Measurements from ENCODE around the gene RAD21L1. TPM values are rescaled to one million over a fixed set of nuclear protein-coding genes. Genes with fewer than 3 reads are reported as not detected.

RAD21L1 gene
- total RNA-seq, 1 experiment from 2014 or later = not detected

DNA sequence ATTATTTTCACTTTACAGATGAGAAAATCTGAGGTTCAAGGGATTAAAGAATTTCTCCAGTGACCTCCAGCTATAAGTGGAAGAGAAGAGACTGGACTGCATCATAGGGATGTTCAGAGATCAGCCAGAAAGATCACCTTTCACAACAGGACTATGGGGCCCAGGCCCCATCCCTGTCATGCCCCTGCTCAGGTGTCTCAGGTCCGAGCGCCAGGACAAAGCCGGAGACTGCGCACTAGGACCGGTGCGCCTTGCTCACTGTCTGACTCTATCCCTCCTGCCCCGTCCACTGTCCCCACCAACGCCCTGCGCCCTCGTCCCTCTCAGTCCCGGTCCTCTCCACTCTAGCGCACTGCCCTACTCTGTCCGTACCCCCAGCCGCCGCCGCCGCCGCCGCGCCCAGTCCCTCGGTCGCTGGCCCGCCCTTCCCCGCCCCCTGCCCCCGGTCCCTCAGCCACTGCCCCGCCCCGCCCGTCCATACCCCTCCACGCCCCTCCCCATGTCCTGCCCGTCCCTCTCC, 521 bp upstream of the RAD21L1 start:
- Histone ChIP-seq H2AFZ (ENCODE audit: low read length) (no peak overlapping the region), H3K4me2 (ENCODE audit: low read depth, low read length, poor library complexity, severe bottlenecking) (no peak overlapping the region), H4K20me1 (ENCODE audit: insufficient read depth, low read depth, low read length) (no peaks in the 10 kb centered on the region), H3K9ac (ENCODE audit: low read length) (no peak overlapping the region), H3K27me3 (ENCODE audit: low read length) (no peaks in the 10 kb centered on the region), H3K79me2 (ENCODE audit: low read length) (no peaks in the 10 kb centered on the region), H3K9me2 (replicated peaks; ENCODE audit: insufficient read depth, low read length) (no peaks in the 10 kb centered on the region), H3K36me3 (ENCODE audit: insufficient read depth, low read length) (no peaks in the 10 kb centered on the region), H3K27ac (ENCODE audit: low read length) (no peak overlapping the region), H3K4me1 (ENCODE audit: low read length) (no peaks in the 10 kb centered on the region), H3K9me3 (ENCODE audit: low read length) (no peaks in the 10 kb centered on the region), H3K4me3 (ENCODE audit: low read length) (no peak overlapping the region)
- no peak for DNase-seq

DNA sequence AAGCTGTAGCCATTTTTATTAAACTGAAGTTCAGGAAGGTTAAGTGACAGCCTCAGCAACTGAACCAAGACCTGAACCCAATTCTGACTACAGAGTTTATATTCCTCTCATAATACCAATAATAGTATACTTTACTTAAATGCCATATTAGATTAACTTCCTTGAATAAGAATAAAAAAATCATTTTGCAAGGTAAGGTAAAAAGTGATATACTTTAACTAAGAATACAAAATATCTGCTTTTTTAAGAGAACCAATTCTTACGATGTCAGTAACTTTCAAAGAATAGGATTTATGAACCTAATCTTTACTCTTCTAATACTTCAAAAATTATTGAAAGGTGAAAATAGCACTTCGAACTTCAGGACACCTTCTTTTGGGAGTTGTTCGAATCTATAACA, 3.7 kb downstream of the RAD21L1 start:
- H3K27me3 ChIP-seq (ENCODE audit: low read length) = no peaks in the 10 kb centered on the region
- H3K4me2 ChIP-seq (ENCODE audit: low read depth, low read length, poor library complexity, severe bottlenecking) = no peak overlapping the region
- H3K9me3 ChIP-seq (ENCODE audit: low read length) = no peaks in the 10 kb centered on the region
- H3K36me3 ChIP-seq (ENCODE audit: insufficient read depth, low read length) = no peaks in the 10 kb centered on the region
- no peak for DNase-seq
- H3K4me1 ChIP-seq (ENCODE audit: low read length) = no peaks in the 10 kb centered on the region
- H4K20me1 ChIP-seq (ENCODE audit: insufficient read depth, low read depth, low read length) = no peaks in the 10 kb centered on the region
- H3K9me2 ChIP-seq (replicated peaks; ENCODE audit: insufficient read depth, low read length) = no peaks in the 10 kb centered on the region
- H3K4me3 ChIP-seq (ENCODE audit: low read length) = no peak overlapping the region
- no peaks in the 10 kb centered on the region for H3K79me2 ChIP-seq (ENCODE audit: low read length)
- no peak overlapping the region for H2AFZ ChIP-seq (ENCODE audit: low read length)
- H3K9ac ChIP-seq (ENCODE audit: low read length) = no peak overlapping the region
- no peak overlapping the region for H3K27ac ChIP-seq (ENCODE audit: low read length)

DNA sequence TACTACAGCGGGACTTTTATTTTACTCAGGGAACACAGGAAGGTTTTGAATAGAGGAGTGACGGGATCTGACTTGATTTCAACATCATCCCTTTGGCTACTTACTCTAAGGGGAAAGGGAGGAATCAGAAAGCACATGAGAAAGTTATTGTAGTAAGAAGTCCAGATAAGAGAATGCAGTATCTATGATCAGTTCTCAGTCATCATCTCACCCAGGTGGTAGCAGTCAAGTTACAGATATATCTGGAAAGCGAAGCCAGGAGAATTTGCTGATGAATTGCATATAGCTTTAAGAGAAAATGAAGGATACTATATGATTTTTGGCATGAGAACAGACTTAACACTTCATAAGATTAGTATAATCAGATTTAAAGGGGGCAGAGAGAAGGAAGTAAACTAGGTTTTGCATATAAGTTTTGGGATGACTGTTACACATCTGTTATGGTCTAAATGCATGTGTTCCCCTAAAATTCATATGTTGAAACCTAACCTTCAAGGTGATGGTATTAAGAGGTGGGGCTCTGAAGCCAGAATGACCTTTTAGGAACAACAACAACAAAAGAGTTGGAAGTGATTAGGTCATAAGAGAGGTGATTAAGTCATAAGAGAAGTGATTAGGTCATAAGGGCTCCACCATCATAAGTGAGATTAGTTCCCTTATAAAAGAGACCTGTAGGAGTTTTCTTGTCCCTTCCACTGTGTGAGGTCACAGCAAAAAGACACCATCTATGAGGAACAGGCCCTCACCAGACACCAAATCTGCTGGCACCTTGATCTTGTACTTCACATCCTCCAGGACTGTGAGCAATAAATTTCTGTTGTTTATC, 6.7 kb downstream of the RAD21L1 start:
- Histone ChIP-seq H3K9ac (ENCODE audit: low read length) (no peak overlapping the region), H3K9me3 (ENCODE audit: low read length) (no peaks in the 10 kb centered on the region), H4K20me1 (ENCODE audit: insufficient read depth, low read depth, low read length) (no peaks in the 10 kb centered on the region), H3K36me3 (ENCODE audit: insufficient read depth, low read length) (no peaks in the 10 kb centered on the region), H3K4me2 (ENCODE audit: low read depth, low read length, poor library complexity, severe bottlenecking) (no peak overlapping the region), H3K27ac (ENCODE audit: low read length) (no peak overlapping the region), H3K27me3 (ENCODE audit: low read length) (no peaks in the 10 kb centered on the region), H2AFZ (ENCODE audit: low read length) (no peak overlapping the region), H3K4me1 (ENCODE audit: low read length) (no peaks in the 10 kb centered on the region), H3K4me3 (ENCODE audit: low read length) (no peak overlapping the region), H3K79me2 (ENCODE audit: low read length) (no peaks in the 10 kb centered on the region), H3K9me2 (replicated peaks; ENCODE audit: insufficient read depth, low read length) (no peaks in the 10 kb centered on the region)
- DNase-seq = no peak

DNA sequence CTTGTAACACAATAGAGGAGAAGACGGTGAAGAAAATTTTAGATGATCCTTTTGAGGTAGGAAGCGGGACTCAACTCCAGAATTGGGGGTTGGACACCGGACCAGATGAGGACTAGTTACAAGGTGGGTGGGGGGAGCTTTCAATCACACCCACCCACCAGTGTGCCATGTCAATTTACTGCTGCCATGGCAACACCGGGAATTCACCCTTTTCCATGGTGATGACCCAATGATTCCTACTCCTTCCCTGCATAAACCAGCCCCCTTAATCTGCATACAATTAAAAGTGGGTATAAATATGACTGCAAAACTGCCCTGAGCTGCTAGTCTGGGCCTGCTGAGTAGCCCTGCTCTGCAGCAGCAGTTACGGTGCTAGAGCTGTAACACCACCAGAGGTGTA, 14.7 kb downstream of the RAD21L1 start:
- 0 out of 2 replicates have a peak, but pooled peaks cover 2% of the 10 kb centered on the region for H3K27me3 ChIP-seq (ENCODE audit: low read length)
- no peak for DNase-seq
- no peak overlapping the region for H3K4me3 ChIP-seq (ENCODE audit: low read length)
- no peaks in the 10 kb centered on the region for H3K79me2 ChIP-seq (ENCODE audit: low read length)
- H2AFZ ChIP-seq (ENCODE audit: low read length) = no peak overlapping the region
- H3K9me2 ChIP-seq (replicated peaks; ENCODE audit: insufficient read depth, low read length) = no peaks in the 10 kb centered on the region
- H3K36me3 ChIP-seq (ENCODE audit: insufficient read depth, low read length) = no peaks in the 10 kb centered on the region
- H3K4me2 ChIP-seq (ENCODE audit: low read depth, low read length, poor library complexity, severe bottlenecking) = no peak overlapping the region
- no peak overlapping the region for H3K9ac ChIP-seq (ENCODE audit: low read length)
- H3K4me1 ChIP-seq (ENCODE audit: low read length) = no peaks in the 10 kb centered on the region
- H3K9me3 ChIP-seq (ENCODE audit: low read length) = no peaks in the 10 kb centered on the region
- no peak overlapping the region for H3K27ac ChIP-seq (ENCODE audit: low read length)
- no peaks in the 10 kb centered on the region for H4K20me1 ChIP-seq (ENCODE audit: insufficient read depth, low read depth, low read length)

DNA sequence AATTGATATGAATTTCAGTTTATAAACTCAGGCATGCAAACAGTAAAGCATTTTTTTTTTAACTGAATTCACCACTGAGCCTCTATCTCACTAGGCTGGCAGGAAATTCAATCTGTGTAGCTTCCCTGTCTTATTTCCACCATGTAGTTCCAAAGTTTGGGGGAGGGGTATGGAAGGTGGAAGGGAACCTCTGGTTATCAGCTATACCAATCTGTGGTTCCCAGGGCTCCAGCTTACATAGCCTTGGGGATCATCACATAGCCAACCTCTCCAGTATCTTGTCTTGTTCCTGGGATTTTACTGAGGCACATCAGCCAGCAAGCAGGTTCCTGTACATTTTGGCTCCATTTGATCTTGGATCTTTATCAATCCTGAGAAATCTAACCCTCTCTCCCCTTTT, 15.6 kb downstream of the RAD21L1 start:
- Histone ChIP-seq H3K4me1 (ENCODE audit: low read length) (no peaks in the 10 kb centered on the region), H3K36me3 (ENCODE audit: insufficient read depth, low read length) (no peaks in the 10 kb centered on the region), H3K9ac (ENCODE audit: low read length) (no peak overlapping the region), H2AFZ (ENCODE audit: low read length) (no peak overlapping the region), H3K4me2 (ENCODE audit: low read depth, low read length, poor library complexity, severe bottlenecking) (no peak overlapping the region), H3K79me2 (ENCODE audit: low read length) (no peaks in the 10 kb centered on the region), H3K27me3 (ENCODE audit: low read length) (0 out of 2 replicates have a peak, but pooled peaks cover 2% of the 10 kb centered on the region), H3K9me2 (replicated peaks; ENCODE audit: insufficient read depth, low read length) (no peaks in the 10 kb centered on the region), H3K27ac (ENCODE audit: low read length) (no peak overlapping the region), H3K9me3 (ENCODE audit: low read length) (no peaks in the 10 kb centered on the region), H3K4me3 (ENCODE audit: low read length) (no peak overlapping the region), H4K20me1 (ENCODE audit: insufficient read depth, low read depth, low read length) (no peaks in the 10 kb centered on the region)
- DNase-seq = no peak

DNA sequence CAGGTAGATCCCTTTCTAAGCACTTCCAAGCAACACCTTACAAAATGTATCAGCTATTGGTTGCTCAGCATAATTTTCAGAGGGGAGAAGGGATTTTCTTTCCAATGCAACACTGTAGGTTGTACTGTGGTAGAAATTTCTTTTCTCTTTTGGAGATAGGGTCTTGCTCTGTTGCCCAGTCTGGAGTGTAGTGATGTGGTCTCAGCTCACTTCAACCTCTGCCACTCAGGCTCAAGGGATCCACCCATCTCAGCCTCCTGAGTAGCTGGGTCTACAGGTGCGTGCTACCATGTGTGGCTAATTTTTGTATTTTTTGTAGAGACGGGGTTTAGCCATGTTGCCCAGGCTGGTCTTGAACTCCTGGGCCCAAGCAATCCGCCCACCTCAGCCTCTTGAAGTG, 16.3 kb downstream of the RAD21L1 start:
- DNase-seq = no peak
- no peak overlapping the region for H3K4me2 ChIP-seq (ENCODE audit: low read depth, low read length, poor library complexity, severe bottlenecking)

DNA sequence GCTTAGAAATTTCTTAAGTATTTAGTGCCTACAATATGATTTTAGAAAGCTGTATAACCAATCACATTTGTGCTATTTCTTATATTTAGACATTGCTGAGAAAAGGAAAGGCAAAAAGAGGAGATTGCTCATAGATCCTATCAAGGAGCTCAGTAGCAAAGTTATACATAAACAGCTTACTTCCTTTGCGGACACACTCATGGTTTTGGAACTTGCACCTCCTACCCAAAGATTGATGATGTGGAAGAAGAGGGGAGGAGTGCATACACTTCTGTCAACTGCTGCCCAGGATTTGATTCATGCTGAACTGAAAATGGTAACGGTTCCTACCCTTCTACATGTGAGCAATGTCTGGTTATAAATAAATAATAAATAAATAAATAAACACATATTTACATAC, 16.7 kb downstream of the RAD21L1 start:
- H3K27me3 ChIP-seq (ENCODE audit: low read length) = 0 out of 2 replicates have a peak, but pooled peaks cover 2% of the 10 kb centered on the region
- no peak overlapping the region for H3K4me3 ChIP-seq (ENCODE audit: low read length)
- H3K9ac ChIP-seq (ENCODE audit: low read length) = no peak overlapping the region
- no peaks in the 10 kb centered on the region for H3K79me2 ChIP-seq (ENCODE audit: low read length)
- H3K9me2 ChIP-seq (replicated peaks; ENCODE audit: insufficient read depth, low read length) = no peaks in the 10 kb centered on the region
- H3K4me1 ChIP-seq (ENCODE audit: low read length) = no peaks in the 10 kb centered on the region
- H2AFZ ChIP-seq (ENCODE audit: low read length) = no peak overlapping the region
- no peak for DNase-seq
- H3K9me3 ChIP-seq (ENCODE audit: low read length) = no peaks in the 10 kb centered on the region
- no peak overlapping the region for H3K27ac ChIP-seq (ENCODE audit: low read length)
- H3K4me2 ChIP-seq (ENCODE audit: low read depth, low read length, poor library complexity, severe bottlenecking) = no peak overlapping the region
- no peaks in the 10 kb centered on the region for H4K20me1 ChIP-seq (ENCODE audit: insufficient read depth, low read depth, low read length)
- H3K36me3 ChIP-seq (ENCODE audit: insufficient read depth, low read length) = no peaks in the 10 kb centered on the region

More for the DNA sequence above, 16.3 kb downstream of the RAD21L1 start:
- no peak overlapping the region for H3K4me3 ChIP-seq (ENCODE audit: low read length)
- H3K27ac ChIP-seq (ENCODE audit: low read length) = no peak overlapping the region
- no peaks in the 10 kb centered on the region for H3K9me2 ChIP-seq (replicated peaks; ENCODE audit: insufficient read depth, low read length)
- no peaks in the 10 kb centered on the region for H3K9me3 ChIP-seq (ENCODE audit: low read length)
- H3K36me3 ChIP-seq (ENCODE audit: insufficient read depth, low read length) = no peaks in the 10 kb centered on the region
- no peaks in the 10 kb centered on the region for H3K79me2 ChIP-seq (ENCODE audit: low read length)
- no peak overlapping the region for H2AFZ ChIP-seq (ENCODE audit: low read length)
- no peaks in the 10 kb centered on the region for H4K20me1 ChIP-seq (ENCODE audit: insufficient read depth, low read depth, low read length)
- no peaks in the 10 kb centered on the region for H3K4me1 ChIP-seq (ENCODE audit: low read length)
- 0 out of 2 replicates have a peak, but pooled peaks cover 2% of the 10 kb centered on the region for H3K27me3 ChIP-seq (ENCODE audit: low read length)
- no peak overlapping the region for H3K9ac ChIP-seq (ENCODE audit: low read length)

DNA sequence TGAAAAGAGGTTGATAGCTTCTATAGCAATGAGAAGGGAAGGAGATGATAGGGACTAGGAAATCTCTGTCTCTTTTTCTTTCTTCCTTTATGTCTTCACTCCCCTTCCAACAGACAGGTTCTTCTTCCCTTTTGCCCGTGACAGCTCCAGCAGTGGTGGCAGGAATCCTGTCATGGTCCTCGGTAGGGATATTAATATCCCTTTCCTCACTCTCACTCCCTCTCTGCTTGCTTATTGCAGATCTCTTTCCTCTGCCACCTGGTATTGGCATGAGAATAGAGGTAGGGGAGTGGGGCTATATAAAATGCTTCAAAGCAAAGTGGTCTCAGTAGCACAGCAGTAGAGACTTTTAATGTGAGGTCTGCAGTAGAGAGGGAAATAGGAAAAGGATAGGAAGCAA, 19.7 kb downstream of the RAD21L1 start:
- Histone ChIP-seq H2AFZ (ENCODE audit: low read length) (no peak overlapping the region), H3K9ac (ENCODE audit: low read length) (no peak overlapping the region), H3K9me2 (replicated peaks; ENCODE audit: insufficient read depth, low read length) (no peaks in the 10 kb centered on the region), H3K36me3 (ENCODE audit: insufficient read depth, low read length) (no peaks in the 10 kb centered on the region), H3K4me1 (ENCODE audit: low read length) (no peaks in the 10 kb centered on the region), H3K4me2 (ENCODE audit: low read depth, low read length, poor library complexity, severe bottlenecking) (no peak overlapping the region), H4K20me1 (ENCODE audit: insufficient read depth, low read depth, low read length) (no peaks in the 10 kb centered on the region), H3K27me3 (ENCODE audit: low read length) (0 out of 2 replicates have a peak, but pooled peaks cover 2% of the 10 kb centered on the region), H3K9me3 (ENCODE audit: low read length) (no peaks in the 10 kb centered on the region), H3K79me2 (ENCODE audit: low read length) (no peaks in the 10 kb centered on the region), H3K4me3 (ENCODE audit: low read length) (no peak overlapping the region), H3K27ac (ENCODE audit: low read length) (no peak overlapping the region)
- DNase-seq = no peak
